Measurements from ENCODE around the gene TFF2.

The TFF2 gene

DNA sequence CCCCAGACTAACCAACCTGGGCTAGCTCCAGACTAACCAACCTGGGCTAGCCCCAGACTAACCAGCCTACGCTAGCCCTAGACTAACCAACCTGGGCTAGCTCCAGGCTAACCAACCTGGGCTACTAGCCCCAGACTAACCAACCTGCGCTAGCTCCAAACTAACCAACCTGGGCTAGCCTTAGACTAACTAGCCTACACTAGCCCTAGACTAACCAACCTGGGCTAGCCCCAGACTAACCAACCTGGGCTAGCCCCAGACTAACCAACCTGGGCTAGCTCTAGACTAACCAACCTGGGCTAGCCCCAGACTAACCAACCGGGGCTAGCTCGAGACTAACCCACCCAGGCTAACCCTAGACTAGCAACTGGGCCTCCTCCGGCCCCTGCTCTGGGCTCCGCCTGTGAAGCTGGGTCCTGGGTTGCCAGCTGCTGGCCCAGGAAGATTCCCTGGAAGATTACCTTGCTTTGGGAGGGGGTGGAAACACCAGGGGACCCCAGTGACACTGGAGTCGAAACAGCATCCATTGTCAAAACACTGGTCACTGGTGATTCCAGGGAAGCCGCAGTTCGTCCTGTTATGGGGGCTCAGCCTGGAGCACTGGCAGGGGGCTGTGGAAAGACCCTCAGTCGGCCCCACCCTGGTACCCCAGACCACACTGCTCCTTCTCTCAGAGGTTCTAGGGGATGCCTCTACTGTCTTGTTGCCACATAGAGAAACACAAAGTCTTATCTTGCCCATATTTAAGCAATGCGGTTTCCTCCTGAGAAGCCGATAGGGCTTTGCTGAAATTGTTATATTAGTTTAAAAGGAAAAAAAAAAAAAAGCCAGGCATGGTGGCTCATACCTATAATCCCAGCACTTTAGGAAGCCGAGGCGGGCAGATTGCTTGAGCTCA is 1.1 kb downstream of the TFF2 start:
- no peak overlapping the region for H3K27ac ChIP-seq
- ChIA-PET CTCF (interaction anchor here (0.6 to 1.1 kb wide), 2 partner anchors 32 to 204 kb away, joined by 4 read pairs; no protein-coding TSS in a partner anchor), POLR2A (ENCODE audit: low non-redundant PET) (no interaction called here)
- DNase-seq (ENCODE audit: low spot score), result no peak
- TF ChIP-seq, protein P1, sequence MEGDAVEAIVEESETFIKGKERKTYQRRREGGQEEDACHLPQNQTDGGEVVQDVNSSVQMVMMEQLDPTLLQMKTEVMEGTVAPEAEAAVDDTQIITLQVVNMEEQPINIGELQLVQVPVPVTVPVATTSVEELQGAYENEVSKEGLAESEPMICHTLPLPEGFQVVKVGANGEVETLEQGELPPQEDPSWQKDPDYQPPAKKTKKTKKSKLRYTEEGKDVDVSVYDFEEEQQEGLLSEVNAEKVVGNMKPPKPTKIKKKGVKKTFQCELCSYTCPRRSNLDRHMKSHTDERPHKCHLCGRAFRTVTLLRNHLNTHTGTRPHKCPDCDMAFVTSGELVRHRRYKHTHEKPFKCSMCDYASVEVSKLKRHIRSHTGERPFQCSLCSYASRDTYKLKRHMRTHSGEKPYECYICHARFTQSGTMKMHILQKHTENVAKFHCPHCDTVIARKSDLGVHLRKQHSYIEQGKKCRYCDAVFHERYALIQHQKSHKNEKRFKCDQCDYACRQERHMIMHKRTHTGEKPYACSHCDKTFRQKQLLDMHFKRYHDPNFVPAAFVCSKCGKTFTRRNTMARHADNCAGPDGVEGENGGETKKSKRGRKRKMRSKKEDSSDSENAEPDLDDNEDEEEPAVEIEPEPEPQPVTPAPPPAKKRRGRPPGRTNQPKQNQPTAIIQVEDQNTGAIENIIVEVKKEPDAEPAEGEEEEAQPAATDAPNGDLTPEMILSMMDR (conservative IDR thresholded peaks at IDR 0.05; ENCODE audit: low read depth), result no peak

GRCh38 chr21:42348762-42349161 is 2.0 kb downstream of the TFF2 start:
- POLR2A ChIA-PET (ENCODE audit: low non-redundant PET), result no interaction called here
- H3K27ac ChIP-seq, result no peak overlapping the region
- CTCF ChIA-PET, result interaction anchor here (1.1 kb wide), 1 partner anchor 203 kb away, joined by 4 read pairs; no protein-coding TSS in a partner anchor
- no peak for DNase-seq (ENCODE audit: low spot score)
- TF ChIP-seq, protein P1 (conservative IDR thresholded peaks at IDR 0.05; ENCODE audit: low read depth), result no peak

DNA sequence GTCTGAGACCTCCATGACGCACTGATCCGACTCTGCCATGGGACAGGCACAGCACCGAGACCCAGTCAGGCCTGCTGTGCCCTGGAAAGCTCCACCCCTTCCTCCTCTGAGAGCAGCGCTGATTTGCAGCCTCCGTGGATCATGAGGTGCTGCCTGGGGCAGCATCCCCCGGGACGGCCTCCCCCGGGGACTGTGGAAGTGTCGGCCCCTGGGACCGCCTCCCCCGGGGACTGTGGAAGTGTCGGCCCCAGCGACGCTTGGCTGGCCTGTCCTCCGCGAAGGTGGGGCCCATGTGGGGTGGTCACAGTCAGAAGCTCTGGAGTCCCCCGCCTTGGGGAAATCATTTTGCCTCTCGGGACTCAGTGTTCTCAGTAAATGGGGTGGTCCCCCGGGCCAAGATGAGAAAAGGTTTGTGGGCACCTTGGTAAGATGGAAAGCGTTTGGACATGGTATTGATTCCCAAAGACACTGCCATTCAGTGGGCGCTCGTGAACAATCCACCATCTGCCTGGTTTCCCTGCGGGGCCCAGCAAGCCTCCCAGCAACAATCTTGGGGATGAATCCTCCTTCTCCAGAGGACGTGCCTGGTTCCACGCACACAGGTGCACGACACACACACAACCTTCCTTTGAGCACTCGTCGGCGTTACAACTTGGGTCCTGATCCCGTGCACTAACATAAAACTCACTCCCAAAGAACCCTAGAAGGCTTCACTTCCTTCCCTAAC is 3.0 kb downstream of the TFF2 start:
- ChIA-PET CTCF (no interaction called here), POLR2A (ENCODE audit: low non-redundant PET) (no interaction called here)
- TF ChIP-seq, protein P1 (conservative IDR thresholded peaks at IDR 0.05; ENCODE audit: low read depth), result no peak
- no peak for DNase-seq (ENCODE audit: low spot score)
- H3K27ac ChIP-seq, result no peak overlapping the region

- ChIA-PET POLR2A (ENCODE audit: low non-redundant PET) (no interaction called here), CTCF (no interaction called here)
- no peak for DNase-seq (ENCODE audit: low spot score)
- TF ChIP-seq, protein P1 (conservative IDR thresholded peaks at IDR 0.05; ENCODE audit: low read depth), result no peak
- H3K27ac ChIP-seq, result no peak overlapping the region
Observed at GRCh38 chr21:42346866-42347600, 3.8 kb downstream of the TFF2 start.

- TF ChIP-seq, protein P1 (conservative IDR thresholded peaks at IDR 0.05; ENCODE audit: low read depth), result no peak
- DNase-seq (ENCODE audit: low spot score), result no peak
- no peak overlapping the region for H3K27ac ChIP-seq
- POLR2A ChIA-PET (ENCODE audit: low non-redundant PET), result no interaction called here
- CTCF ChIA-PET, result no interaction called here
Observed at GRCh38 chr21:42346441-42346840, 4.4 kb downstream of the TFF2 start.

DNA sequence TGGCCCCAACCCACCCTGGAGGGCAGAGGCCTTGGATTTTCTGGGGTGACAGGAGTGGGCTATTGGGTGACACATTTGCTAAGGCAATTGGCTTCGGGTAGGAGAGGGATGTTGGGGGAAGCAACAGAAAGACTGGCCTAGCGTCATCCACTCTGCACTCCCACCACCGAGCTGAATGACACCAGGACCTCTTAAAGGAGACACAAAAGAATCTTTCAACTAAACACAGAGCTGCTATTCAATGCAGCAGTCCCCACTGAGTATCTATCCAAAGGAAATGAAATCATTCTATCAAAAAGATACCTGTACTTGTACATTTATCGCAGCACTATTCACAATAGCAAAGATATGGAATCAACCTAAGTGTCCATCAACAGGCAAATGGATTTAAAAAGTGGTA is 6.2 kb downstream of the TFF2 start:
- no peak for DNase-seq (ENCODE audit: low spot score)
- TF ChIP-seq, protein P1 (conservative IDR thresholded peaks at IDR 0.05; ENCODE audit: low read depth), result no peak
- POLR2A ChIA-PET (ENCODE audit: low non-redundant PET), result no interaction called here
- no peak overlapping the region for H3K27ac ChIP-seq
- CTCF ChIA-PET, result no interaction called here

Measured in RWPE1 (cell line).